HPDE6-E6E7 (cell line): ENCODE measurements around the gene TBC1D22B.
A peak's percentile ranks its signal among the peaks of the same experiment; 100 is the strongest.
"Not testable (repeated sequence)": the region's sequence is repeated elsewhere in the genome, so short reads cannot be mapped to it uniquely, and the experiment has no call there.

Experiments used
- DNase-seq: peaks from one replicate; pipeline ENCODE4 v3.0.0; 2011; ENCODE audit warnings: missing footprints; ENCODE audit errors: extremely low spot score

TBC1D22B gene

GRCh38 chr6:37321101-37321500 lies 63.5 kb downstream of the TBC1D22B start:
- no peak for DNase-seq

DNA sequence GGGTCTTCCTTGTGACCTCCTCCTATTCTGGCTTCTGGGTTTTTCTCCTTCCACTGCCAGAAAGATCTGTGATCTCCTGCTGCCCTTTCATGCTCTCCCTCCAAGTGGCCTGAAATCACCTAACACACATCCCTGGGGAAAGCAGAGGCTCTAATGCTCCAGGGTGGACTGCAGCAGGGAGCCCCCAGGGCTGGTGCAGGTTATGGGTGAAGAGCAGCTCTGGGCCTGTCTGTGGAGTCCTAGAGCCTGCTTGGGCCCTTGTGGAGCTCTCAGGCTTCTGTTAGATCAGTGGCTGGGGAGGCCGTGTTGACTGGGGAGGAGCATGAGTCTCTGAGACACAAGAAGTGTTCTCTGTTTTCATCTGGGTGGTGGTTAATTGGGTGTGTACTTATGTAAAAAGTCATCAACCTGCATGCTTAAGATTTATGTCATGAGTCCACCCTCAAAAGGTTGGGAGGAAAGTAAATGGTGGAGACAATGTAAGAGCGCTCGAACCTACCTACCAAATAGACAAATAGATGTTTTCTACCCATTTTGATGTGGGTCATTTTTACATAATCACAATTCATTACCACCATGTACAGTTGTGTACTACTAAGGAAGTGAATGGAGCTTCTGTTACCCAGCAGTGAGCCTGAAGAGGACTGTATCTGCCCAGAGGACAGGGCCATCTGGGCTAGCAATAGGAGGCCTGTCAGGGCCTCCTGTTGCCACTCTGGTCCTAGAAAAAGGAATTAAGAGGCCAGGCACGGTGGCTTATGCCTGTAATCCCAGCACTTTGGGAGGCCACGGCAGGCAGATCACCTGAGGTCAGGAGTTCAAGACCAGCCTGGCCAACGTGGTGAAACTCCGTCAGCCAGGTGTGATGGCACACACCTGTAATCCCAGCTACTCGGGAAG lies 64.2 kb downstream of the TBC1D22B start:
- DNase-seq: no peak

DNA sequence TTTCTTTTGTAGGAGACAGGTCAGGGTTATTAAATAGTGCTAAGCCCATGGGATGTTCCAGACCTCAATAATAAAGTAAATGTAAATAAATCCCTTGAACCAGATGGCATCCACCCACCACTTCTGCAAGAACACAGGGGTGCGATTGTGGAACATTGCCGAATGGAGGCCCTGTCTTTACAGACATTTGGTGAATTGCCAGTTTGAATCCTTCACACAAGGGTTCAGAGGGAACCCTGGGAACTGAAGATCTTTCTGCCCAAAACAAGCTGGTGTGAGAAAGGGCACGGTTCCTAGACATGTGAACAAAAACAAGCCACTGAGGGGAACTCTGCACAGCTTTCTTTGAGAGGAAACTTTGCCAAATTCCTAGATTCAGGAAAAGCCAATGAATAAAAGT lies 66.0 kb downstream of the TBC1D22B start:
- DNase-seq: no peak

- peak; percentile 36 for DNase-seq
Observed at GRCh38 chr6:37324131-37325033, 66.8 kb downstream of the TBC1D22B start.

DNA sequence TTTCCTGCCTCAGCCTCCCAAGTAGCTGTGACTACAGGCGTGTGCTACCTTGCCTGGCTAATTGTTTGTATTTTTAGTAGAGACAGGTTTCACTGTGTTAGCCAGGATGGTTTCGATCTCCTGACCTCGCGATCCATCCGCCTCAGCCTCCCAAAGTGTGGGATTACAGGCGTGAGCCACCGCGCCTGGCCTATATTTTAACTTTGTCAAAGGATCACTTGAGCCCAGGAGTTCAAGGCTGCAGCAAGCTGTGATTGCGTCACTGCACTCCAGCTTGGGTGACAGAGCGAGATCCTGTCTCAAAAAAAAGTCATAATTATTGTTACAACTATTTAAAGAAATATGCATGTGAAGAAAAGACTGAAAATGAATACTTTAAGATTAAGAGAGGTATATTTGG lies 72.8 kb downstream of the TBC1D22B start:
- DNase-seq: not testable (repeated sequence)

- no peak for DNase-seq
Observed at GRCh38 chr6:37331047-37331446, 73.5 kb downstream of the TBC1D22B start.

DNA sequence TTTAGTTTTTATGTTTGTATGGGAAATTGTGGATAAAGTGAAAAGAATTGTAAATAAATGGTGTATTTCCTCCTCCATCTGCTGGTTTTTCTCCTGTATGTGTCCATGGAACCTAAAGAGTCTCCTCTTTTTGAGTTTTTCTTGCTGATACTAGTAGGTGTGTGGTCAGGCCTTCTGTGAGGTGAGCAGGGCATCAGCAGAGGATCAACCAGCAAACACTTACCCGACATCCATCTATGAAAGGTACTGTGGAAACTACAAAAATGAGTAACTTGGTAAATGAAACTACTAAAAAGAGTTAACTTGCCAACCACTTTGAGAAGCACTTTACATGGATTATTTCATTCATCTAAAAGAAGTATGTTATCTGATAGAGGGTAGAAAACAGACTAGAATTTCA lies 75.3 kb downstream of the TBC1D22B start:
- DNase-seq: no peak

DNA sequence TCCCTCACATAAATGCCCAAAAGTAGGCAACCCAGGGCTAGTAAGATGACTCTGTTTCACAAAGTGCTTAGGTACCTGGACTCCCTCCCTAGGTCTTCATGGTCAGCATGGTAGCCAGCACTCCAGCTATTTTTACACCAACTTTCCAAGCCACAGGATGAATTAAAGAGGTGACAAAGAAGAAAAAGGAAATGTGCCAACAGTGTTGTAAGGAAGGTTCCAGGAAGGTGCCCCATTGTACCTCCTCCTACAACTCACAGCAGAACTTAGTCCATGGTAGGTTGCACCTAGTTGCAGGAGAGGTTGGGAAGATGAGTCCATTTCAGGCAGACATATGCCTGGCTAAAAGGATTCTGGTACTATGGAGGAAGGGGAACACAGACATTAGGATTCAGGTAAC lies 76.5 kb downstream of the TBC1D22B start:
- DNase-seq: no peak

- DNase-seq: not testable (repeated sequence)
Observed at GRCh38 chr6:37338317-37338716, 80.7 kb downstream of the TBC1D22B start.

DNA sequence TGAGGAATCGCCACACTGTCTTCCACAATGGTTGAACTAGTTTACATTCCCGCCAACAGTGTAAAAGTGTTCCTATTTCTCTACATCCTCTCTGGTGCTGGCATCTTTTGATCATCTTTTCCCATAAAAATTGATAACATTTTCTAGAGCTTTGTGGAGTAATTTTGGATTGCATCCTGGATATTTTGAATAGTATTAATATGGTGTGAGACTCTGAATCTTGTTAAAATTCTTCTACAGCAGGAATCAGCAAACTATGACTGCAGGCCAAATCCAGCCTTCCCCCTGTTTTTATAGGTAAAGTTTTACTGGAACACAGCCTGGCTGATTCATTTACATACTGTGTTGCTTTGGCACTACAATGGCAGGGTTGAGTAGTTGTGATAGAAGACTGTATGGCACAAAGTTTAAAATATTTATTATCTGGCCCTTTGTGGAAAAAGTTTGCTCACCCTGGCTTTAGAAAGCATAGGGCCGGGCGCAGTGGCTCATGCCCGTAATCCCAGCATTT lies 81.2 kb downstream of the TBC1D22B start:
- DNase-seq: no peak

- no peak for DNase-seq
Observed at GRCh38 chr6:37339741-37340638, 82.4 kb downstream of the TBC1D22B start.

DNA sequence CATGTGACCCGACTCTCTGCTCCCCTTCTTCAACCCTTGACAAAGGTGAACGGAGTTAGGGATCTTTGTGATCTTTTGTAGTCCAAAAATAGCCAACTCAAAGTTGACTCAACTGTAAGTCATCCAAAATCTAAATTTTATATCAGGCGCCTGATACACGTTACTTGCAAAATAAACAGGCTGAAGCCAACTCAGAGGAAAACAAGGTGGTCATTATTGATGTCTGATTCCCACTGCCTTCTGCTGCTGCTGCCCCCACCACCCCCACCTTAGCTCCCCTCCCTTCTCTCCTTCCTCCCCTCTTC lies 83.0 kb downstream of the TBC1D22B start:
- no peak for DNase-seq

DNA sequence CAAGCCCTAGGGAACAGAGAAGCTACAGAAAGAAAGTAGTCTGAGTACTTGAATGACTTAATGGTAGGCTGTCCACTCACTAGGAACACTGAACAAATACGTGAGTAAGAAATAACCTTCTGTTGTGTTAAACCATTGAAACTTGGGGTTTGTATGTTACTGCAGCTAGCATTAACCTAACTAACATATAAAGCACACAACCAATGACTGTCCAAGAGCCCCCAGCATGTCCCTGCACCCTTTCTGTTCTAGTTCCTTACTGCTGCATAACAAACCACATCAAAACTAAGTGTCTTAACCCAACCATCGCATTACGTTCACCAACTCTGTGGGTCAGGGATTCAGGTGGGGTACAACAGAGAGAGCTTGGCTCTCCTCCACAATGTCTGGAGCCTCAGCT lies 85.7 kb downstream of the TBC1D22B start:
- DNase-seq: no peak

DNA sequence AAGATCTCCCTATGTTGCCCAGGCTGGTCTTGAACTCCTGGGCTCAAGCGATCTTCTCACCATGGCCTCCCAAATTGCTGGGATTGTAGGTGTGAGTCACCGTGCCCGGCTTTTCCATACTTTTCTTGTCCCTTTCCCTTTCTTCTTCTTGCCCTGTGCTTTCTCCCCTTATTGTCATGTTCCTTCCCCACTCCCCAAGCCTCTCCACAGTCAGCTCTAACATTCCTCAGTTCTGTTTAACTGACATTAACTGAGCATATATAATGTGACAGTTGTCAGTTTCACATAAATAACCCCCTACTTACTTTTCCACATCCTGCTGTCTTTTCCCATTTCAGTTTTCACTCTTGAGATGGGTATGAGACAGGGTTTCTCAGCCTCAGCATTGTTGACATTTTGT lies 86.7 kb downstream of the TBC1D22B start:
- DNase-seq: no peak

DNA sequence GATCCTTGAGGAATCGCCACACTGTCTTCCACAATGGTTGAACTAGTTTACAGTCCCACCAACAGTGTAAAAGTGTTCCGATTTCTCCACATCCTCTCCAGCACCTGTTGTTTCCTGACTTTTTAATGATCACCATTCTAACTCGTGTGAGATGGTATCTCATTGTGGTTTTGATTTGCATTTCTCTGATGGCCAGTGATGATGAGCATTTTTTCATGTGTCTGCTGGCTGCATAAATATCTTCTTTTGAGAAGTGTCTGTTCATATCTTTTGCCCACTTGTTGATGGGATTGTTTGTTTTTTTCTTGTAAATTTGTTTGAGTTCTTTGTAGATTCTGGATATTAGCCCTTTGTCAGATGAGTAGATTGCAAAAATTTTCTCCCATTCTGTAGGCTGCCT lies 88.2 kb downstream of the TBC1D22B start:
- not testable (repeated sequence) for DNase-seq

GRCh38 chr6:37347177-37347576 lies 89.6 kb downstream of the TBC1D22B start:
- DNase-seq: no peak

GRCh38 chr6:37347670-37348111 lies 90.1 kb downstream of the TBC1D22B start:
- DNase-seq: no peak

GRCh38 chr6:37351027-37351426 lies 93.5 kb downstream of the TBC1D22B start:
- DNase-seq: no peak

DNA sequence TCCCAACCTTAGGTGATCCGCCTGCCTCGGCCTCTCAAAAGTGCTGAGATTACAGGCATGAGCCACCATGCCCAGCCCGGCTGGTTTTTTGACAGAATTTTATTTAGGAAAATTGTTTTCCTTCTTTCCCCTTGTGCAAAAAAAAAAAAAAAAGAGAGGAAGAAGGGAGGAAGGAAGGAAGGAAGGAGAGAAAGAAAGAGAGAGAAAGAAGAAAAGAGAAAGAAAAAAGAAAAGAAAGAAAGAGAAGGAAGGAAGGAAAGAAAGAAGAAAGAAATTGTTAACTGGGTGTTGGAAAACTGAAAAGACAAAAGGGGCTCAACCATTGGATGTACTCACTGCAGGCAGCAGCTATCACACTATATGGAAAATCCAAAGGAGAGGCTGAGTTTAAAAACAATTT lies 94.8 kb downstream of the TBC1D22B start:
- no peak for DNase-seq

DNA sequence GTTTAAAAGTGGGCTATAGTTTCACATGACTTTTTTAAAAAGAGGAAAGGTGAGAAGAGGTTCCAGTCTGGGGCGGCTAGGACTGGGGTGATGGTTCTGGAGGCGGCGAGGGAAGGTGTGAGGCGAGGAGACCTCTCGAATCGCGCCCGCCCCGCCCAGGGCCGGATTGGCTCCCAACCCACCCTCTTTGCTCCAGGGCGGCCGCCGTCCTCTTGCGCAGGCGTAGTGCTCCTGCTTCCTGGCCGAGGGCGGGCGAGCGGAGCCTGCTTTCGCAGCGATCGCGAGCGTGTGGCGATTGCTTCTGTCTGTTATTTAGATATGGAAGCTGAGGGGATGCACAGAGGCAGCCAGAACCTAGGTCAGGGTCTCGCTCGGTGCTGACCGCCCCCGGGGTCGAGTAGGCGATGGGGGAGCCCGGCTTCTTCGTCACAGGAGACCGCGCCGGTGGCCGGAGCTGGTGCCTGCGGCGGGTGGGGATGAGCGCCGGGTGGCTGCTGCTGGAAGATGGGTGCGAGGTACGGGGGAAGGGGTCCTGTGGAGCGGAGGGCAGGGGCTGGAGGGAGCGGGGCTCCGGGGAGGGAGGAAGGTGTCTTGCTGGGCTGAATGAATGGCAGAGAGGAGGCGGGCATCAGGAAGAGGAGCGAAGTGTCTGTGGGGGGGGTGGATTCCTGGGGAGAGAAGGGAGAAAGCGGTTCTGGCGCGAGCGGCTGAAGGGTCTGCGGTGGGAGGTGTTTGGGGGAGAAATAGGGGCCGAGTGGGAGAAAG lies 96.4 kb downstream of the TBC1D22B start, which contains the start of gene RNF8:
Gene RNF8, plus strand, starts transcription at position 223 of the 765 bp plus-strand sequence. Its CDS starts 182 bp downstream, at position 405.
- DNase-seq: peak; percentile 98
